HEK293 (cell line): ENCODE data around the gene SPX.

Source experiments
- CTCF ChIA-PET: fragments of 350-600 bp; formaldehyde crosslinking; extraction: SDS; loops from one replicate; lab custom pipeline; 2021; ENCODE audit warnings: antibody characterized with exemption; lab: Yijun Ruan, JAX
- POLR2A ChIA-PET: fragments of 300-600 bp; formaldehyde crosslinking; extraction: SDS; loops from one replicate; lab custom pipeline; 2020; ENCODE audit warnings: antibody characterized with exemption, inconsistent platforms; lab: Yijun Ruan, JAX
- H3K27ac ChIP-seq: fragments of 200-500 bp; sonication (Bioruptor generic); 2 replicates; pipeline ENCODE4 v1.5.1; 2014; ENCODE audit warnings: low read depth, low read length, control low read depth, inconsistent platforms; ENCODE audit errors: extremely low read depth
- H3K36me3 ChIP-seq, 2 experiments: fragments of 200-500 bp in 1 of 2; sonication (Bioruptor generic) in 1 of 2; 1 replicate in 1 of 2; 2 replicates in 1 of 2; pipeline ENCODE4 v1.5.1; 2014 to 2017; ENCODE audit warnings: inconsistent platforms in 2 of 2, low read length in 2 of 2; ENCODE audit not compliant: control insufficient read depth in 2 of 2, insufficient read depth in 1 of 2
- H3K4me1 ChIP-seq: fragments of 200-500 bp; sonication (Bioruptor generic); 2 replicates; pipeline ENCODE4 v1.5.1; 2014; ENCODE audit warnings: mild to moderate bottlenecking, low read length, inconsistent platforms; ENCODE audit not compliant: control insufficient read depth, insufficient read depth
- H3K4me3 ChIP-seq: 2 replicates; pipeline ENCODE4 v1.5.1; 2011; ENCODE audit warnings: low read depth, mild to moderate bottlenecking, control low read depth, low read length, moderate library complexity
- H3K9me3 ChIP-seq: fragments of 200-500 bp; sonication (Bioruptor generic); 2 replicates; pipeline ENCODE4 v1.5.1; 2014; ENCODE audit warnings: low read depth, low read length, inconsistent platforms; ENCODE audit not compliant: control insufficient read depth, insufficient read depth
- EGR2 ChIP-seq: fragments of 450-650 bp; formaldehyde crosslinking; IDR thresholded peaks from 2 replicates; pipeline ENCODE4 v1.5.1; 2016; ENCODE audit warnings: low read depth, missing biosample characterization, missing genetic modification characterization
- SP7 ChIP-seq: fragments of 450-650 bp; formaldehyde crosslinking; IDR thresholded peaks from 2 replicates; pipeline ENCODE4 v1.5.1; 2016; ENCODE audit warnings: missing biosample characterization, missing genetic modification characterization
- WT1 ChIP-seq: fragments of 450-650 bp; formaldehyde crosslinking; IDR thresholded peaks from 2 replicates; pipeline ENCODE4 v1.5.1; 2016; ENCODE audit warnings: missing biosample characterization, missing genetic modification characterization
- ZFHX2 ChIP-seq: fragments of 450-650 bp; formaldehyde crosslinking; conservative IDR thresholded peaks from 2 replicates; pipeline ENCODE4 v1.5.1; 2016; ENCODE audit warnings: missing biosample characterization, missing genetic modification characterization
- ZFP3 ChIP-seq: fragments of 450-650 bp; formaldehyde crosslinking; IDR thresholded peaks from 2 replicates; pipeline ENCODE4 v1.5.1; 2016; ENCODE audit warnings: low read depth, missing biosample characterization, missing genetic modification characterization
- ZFP37 ChIP-seq: fragments of 450-650 bp; formaldehyde crosslinking; IDR thresholded peaks from 2 replicates; pipeline ENCODE4 v1.5.1; 2016; ENCODE audit warnings: missing biosample characterization, missing genetic modification characterization
- ZNF121 ChIP-seq: fragments of 450-650 bp; formaldehyde crosslinking; IDR thresholded peaks from 2 replicates; pipeline ENCODE4 v1.5.1; 2016; ENCODE audit warnings: missing biosample characterization, missing genetic modification characterization
- ZNF155 ChIP-seq: fragments of 450-650 bp; formaldehyde crosslinking; IDR thresholded peaks from 2 replicates; pipeline ENCODE4 v1.5.1; 2016; ENCODE audit warnings: missing biosample characterization, missing genetic modification characterization
- ZNF16 ChIP-seq: fragments of 450-650 bp; formaldehyde crosslinking; IDR thresholded peaks from 2 replicates; pipeline ENCODE4 v1.5.1; 2016; ENCODE audit warnings: low read depth, missing biosample characterization, missing genetic modification characterization
- ZNF2 ChIP-seq: fragments of 450-650 bp; formaldehyde crosslinking; IDR thresholded peaks from 2 replicates; pipeline ENCODE4 v1.5.1; 2016; ENCODE audit warnings: missing biosample characterization, missing genetic modification characterization
- ZNF404 ChIP-seq: fragments of 450-650 bp; formaldehyde crosslinking; IDR thresholded peaks from 2 replicates; pipeline ENCODE4 v1.5.1; 2017; ENCODE audit warnings: missing biosample characterization, missing genetic modification characterization
- ZNF433 ChIP-seq: fragments of 450-650 bp; formaldehyde crosslinking; IDR thresholded peaks from 2 replicates; pipeline ENCODE4 v1.5.1; 2016; ENCODE audit warnings: missing biosample characterization, missing genetic modification characterization, low read depth
- ZNF510 ChIP-seq: fragments of 450-650 bp; formaldehyde crosslinking; IDR thresholded peaks from 2 replicates; pipeline ENCODE4 v1.5.1; 2018; ENCODE audit warnings: mild to moderate bottlenecking, missing genetic modification characterization, missing biosample characterization; ENCODE audit not compliant: insufficient replicate concordance
- ZNF560 ChIP-seq: fragments of 450-650 bp; formaldehyde crosslinking; IDR thresholded peaks from 2 replicates; pipeline ENCODE4 v1.5.1; 2017; ENCODE audit warnings: missing biosample characterization, missing genetic modification characterization, borderline replicate concordance
- ZNF585B ChIP-seq: fragments of 450-650 bp; formaldehyde crosslinking; IDR thresholded peaks from 2 replicates; pipeline ENCODE4 v1.5.1; 2016; ENCODE audit warnings: missing biosample characterization, missing genetic modification characterization
- ZNF596 ChIP-seq: fragments of 450-650 bp; IDR thresholded peaks from 2 replicates; pipeline ENCODE4 v1.5.0; 2018; ENCODE audit warnings: missing biosample characterization, mild to moderate bottlenecking, missing genetic modification characterization, moderate library complexity
- ZNF658 ChIP-seq: fragments of 450-650 bp; formaldehyde crosslinking; IDR thresholded peaks from 2 replicates; pipeline ENCODE4; 2016; ENCODE audit warnings: missing biosample characterization, missing genetic modification characterization
- ZNF664 ChIP-seq: fragments of 450-650 bp; formaldehyde crosslinking; IDR thresholded peaks from 2 replicates; pipeline ENCODE4 v1.5.1; 2016; ENCODE audit warnings: missing biosample characterization, missing genetic modification characterization
- ZNF785 ChIP-seq: fragments of 450-650 bp; formaldehyde crosslinking; IDR thresholded peaks from 2 replicates; pipeline ENCODE4 v1.5.1; 2016; ENCODE audit warnings: missing biosample characterization, missing genetic modification characterization
- ZNF792 ChIP-seq: fragments of 450-650 bp; formaldehyde crosslinking; IDR thresholded peaks from 2 replicates; pipeline ENCODE4 v1.5.1; 2016; ENCODE audit warnings: missing biosample characterization, missing genetic modification characterization
- ZNF830 ChIP-seq: fragments of 450-650 bp; IDR thresholded peaks from 2 replicates; pipeline ENCODE4 v1.5.0; 2018; ENCODE audit warnings: missing biosample characterization, missing genetic modification characterization, low read depth, mild to moderate bottlenecking, moderate library complexity
- ZSCAN23 ChIP-seq: fragments of 450-650 bp; formaldehyde crosslinking; IDR thresholded peaks from 2 replicates; pipeline ENCODE4 v1.5.1; 2016; ENCODE audit warnings: missing biosample characterization, missing genetic modification characterization
- TF ChIP-seq, protein P1 (sequence below): fragments of 450-650 bp; formaldehyde crosslinking; conservative IDR thresholded peaks from 2 replicates; pipeline ENCODE4 v1.5.1; 2016; ENCODE audit warnings: low read depth, missing biosample characterization, missing genetic modification characterization
- TF ChIP-seq, protein P2 (sequence below): fragments of 450-650 bp; formaldehyde crosslinking; IDR thresholded peaks from 2 replicates; pipeline ENCODE4 v1.5.1; 2016; ENCODE audit warnings: missing biosample characterization, missing genetic modification characterization
- TF ChIP-seq, protein P3 (sequence below): fragments of 450-650 bp; formaldehyde crosslinking; IDR thresholded peaks from 2 replicates; pipeline ENCODE4 v1.5.1; 2016; ENCODE audit warnings: missing biosample characterization, missing genetic modification characterization
- TF ChIP-seq, protein P4 (sequence below): fragments of 450-650 bp; formaldehyde crosslinking; IDR thresholded peaks from 2 replicates; pipeline ENCODE4 v1.5.1; 2016; ENCODE audit warnings: missing biosample characterization, missing genetic modification characterization

SPX gene

DNA sequence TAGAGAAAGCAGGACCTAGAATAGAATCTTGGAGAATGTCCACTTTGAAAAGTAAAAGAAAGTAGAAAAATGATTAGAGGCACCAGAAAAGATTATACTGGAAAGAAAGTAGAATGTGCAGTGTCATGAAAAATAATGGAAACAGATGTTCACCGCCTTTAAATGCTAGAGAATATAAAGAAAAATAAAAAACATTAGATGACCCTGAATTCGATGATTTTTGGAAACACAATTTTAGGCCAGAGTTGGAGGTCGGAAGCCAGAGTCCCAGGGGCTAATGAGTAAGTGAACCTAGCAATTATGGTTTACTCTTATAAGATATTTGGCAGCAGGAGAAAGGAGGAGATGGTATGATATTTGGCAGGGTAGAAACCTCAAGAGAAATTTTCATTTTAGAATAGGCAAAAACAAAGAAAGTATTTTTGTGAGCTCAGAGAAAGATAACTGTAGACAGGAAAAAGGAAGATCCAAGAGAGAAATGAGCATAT is 40.9 kb downstream of the SPX start:
- no peaks in the 10 kb centered on the region for H3K9me3 ChIP-seq
- no peaks in the 10 kb centered on the region for H3K4me1 ChIP-seq
- no peak overlapping the region for H3K4me3 ChIP-seq
- no peak for TF ChIP-seq ZNF2
- no peak for TF ChIP-seq ZNF830 (tag by site-specific recombination)
- TF ChIP-seq, protein P1, sequence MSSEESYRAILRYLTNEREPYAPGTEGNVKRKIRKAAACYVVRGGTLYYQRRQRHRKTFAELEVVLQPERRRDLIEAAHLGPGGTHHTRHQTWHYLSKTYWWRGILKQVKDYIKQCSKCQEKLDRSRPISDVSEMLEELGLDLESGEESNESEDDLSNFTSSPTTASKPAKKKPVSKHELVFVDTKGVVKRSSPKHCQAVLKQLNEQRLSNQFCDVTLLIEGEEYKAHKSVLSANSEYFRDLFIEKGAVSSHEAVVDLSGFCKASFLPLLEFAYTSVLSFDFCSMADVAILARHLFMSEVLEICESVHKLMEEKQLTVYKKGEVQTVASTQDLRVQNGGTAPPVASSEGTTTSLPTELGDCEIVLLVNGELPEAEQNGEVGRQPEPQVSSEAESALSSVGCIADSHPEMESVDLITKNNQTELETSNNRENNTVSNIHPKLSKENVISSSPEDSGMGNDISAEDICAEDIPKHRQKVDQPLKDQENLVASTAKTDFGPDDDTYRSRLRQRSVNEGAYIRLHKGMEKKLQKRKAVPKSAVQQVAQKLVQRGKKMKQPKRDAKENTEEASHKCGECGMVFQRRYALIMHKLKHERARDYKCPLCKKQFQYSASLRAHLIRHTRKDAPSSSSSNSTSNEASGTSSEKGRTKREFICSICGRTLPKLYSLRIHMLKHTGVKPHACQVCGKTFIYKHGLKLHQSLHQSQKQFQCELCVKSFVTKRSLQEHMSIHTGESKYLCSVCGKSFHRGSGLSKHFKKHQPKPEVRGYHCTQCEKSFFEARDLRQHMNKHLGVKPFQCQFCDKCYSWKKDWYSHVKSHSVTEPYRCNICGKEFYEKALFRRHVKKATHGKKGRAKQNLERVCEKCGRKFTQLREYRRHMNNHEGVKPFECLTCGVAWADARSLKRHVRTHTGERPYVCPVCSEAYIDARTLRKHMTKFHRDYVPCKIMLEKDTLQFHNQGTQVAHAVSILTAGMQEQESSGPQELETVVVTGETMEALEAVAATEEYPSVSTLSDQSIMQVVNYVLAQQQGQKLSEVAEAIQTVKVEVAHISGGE (tag by site-specific recombination): no peak
- no peak for TF ChIP-seq ZNF560 (tag by site-specific recombination)
- TF ChIP-seq, protein P2, sequence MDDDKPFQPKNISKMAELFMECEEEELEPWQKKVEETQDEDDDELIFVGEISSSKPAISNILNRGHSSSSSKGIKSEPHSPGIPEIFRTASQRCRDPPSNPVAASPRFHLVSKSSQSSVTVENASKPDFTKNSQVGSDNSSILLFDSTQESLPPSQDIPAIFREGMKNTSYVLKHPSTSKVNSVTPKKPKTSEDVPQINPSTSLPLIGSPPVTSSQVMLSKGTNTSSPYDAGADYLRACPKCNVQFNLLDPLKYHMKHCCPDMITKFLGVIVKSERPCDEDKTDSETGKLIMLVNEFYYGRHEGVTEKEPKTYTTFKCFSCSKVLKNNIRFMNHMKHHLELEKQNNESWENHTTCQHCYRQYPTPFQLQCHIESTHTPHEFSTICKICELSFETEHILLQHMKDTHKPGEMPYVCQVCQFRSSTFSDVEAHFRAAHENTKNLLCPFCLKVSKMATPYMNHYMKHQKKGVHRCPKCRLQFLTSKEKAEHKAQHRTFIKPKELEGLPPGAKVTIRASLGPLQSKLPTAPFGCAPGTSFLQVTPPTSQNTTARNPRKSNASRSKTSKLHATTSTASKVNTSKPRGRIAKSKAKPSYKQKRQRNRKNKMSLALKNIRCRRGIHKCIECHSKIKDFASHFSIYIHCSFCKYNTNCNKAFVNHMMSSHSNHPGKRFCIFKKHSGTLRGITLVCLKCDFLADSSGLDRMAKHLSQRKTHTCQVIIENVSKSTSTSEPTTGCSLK: no peak
- TF ChIP-seq ZNF596 (tag by site-specific recombination): no peak
- TF ChIP-seq ZNF16: no peak
- no peak for TF ChIP-seq ZNF664
- TF ChIP-seq ZNF155 (tag by site-specific recombination): no peak
- no peak for TF ChIP-seq ZNF785 (tag by site-specific recombination)
- TF ChIP-seq ZNF433 (tag by site-specific recombination): no peak
- TF ChIP-seq, protein P3, sequence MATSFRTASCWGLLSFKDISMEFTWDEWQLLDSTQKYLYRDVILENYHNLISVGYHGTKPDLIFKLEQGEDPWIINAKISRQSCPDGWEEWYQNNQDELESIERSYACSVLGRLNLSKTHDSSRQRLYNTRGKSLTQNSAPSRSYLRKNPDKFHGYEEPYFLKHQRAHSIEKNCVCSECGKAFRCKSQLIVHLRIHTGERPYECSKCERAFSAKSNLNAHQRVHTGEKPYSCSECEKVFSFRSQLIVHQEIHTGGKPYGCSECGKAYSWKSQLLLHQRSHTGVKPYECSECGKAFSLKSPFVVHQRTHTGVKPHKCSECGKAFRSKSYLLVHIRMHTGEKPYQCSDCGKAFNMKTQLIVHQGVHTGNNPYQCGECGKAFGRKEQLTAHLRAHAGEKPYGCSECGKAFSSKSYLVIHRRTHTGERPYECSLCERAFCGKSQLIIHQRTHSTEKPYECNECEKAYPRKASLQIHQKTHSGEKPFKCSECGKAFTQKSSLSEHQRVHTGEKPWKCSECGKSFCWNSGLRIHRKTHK (tag by site-specific recombination): no peak
- no peak for TF ChIP-seq ZFP3 (tag by site-specific recombination)
- ChIA-PET CTCF (no interaction called here), POLR2A (no interaction called here)
- no peak overlapping the region for H3K27ac ChIP-seq
- no peaks in the 10 kb centered on the region for H3K36me3 ChIP-seq

DNA sequence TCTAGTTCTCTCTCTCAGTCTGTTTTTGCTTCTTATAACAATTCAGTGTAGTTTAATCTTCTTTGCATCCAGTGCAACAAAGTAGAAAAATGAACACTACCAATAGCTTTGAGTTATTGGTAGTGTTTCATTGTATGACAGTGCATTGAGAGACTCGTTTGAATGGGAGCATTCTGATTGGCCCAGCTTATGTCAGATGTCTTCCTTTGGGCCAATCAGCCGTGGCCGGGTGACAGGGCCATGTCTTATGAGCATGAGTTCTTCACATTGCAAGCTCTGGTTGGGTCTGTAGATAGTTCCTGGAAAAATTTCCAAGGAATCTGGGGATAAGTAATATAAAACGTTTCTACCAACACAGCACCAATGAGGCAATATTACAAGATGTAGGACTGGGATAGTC is 42.0 kb downstream of the SPX start:
- Histone ChIP-seq H3K36me3 (no peaks in the 10 kb centered on the region), H3K4me1 (no peaks in the 10 kb centered on the region), H3K4me3 (no peak overlapping the region), H3K27ac (no peak overlapping the region), H3K9me3 (no peaks in the 10 kb centered on the region)
- ChIA-PET CTCF (interaction anchor here (0.5 to 0.9 kb wide), 2 partner anchors 13 to 84 kb away, joined by 3 read pairs; no protein-coding TSS in a partner anchor), POLR2A (no interaction called here)
- TF ChIP-seq ZNF404 (tag by site-specific recombination) (no peak), ZNF658 (no peak), ZNF121 (tag by site-specific recombination) (no peak), SP7 (tag by site-specific recombination) (no peak), EGR2 (tag by site-specific recombination) (no peak), ZFP37 (tag by site-specific recombination) (no peak), ZSCAN23 (tag by site-specific recombination) (no peak), ZFHX2 (tag by site-specific recombination) (no peak), ZNF792 (no peak), ZNF510 (tag by site-specific recombination) (no peak), WT1 (tag by site-specific recombination) (no peak), ZNF585B (tag by site-specific recombination) (no peak)
- TF ChIP-seq, protein P1 (tag by site-specific recombination): no peak
- TF ChIP-seq, protein P4, sequence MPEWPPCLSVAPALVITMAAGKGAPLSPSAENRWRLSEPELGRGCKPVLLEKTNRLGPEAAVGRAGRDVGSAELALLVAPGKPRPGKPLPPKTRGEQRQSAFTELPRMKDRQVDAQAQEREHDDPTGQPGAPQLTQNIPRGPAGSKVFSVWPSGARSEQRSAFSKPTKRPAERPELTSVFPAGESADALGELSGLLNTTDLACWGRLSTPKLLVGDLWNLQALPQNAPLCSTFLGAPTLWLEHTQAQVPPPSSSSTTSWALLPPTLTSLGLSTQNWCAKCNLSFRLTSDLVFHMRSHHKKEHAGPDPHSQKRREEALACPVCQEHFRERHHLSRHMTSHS (tag by site-specific recombination): no peak
